ENCODE results near the gene TRMT2A.
A peak's percentile ranks its signal among the peaks of the same experiment; 100 is the strongest.

Gene TRMT2A, protein sequence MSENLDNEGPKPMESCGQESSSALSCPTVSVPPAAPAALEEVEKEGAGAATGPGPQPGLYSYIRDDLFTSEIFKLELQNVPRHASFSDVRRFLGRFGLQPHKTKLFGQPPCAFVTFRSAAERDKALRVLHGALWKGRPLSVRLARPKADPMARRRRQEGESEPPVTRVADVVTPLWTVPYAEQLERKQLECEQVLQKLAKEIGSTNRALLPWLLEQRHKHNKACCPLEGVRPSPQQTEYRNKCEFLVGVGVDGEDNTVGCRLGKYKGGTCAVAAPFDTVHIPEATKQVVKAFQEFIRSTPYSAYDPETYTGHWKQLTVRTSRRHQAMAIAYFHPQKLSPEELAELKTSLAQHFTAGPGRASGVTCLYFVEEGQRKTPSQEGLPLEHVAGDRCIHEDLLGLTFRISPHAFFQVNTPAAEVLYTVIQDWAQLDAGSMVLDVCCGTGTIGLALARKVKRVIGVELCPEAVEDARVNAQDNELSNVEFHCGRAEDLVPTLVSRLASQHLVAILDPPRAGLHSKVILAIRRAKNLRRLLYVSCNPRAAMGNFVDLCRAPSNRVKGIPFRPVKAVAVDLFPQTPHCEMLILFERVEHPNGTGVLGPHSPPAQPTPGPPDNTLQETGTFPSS

DNA sequence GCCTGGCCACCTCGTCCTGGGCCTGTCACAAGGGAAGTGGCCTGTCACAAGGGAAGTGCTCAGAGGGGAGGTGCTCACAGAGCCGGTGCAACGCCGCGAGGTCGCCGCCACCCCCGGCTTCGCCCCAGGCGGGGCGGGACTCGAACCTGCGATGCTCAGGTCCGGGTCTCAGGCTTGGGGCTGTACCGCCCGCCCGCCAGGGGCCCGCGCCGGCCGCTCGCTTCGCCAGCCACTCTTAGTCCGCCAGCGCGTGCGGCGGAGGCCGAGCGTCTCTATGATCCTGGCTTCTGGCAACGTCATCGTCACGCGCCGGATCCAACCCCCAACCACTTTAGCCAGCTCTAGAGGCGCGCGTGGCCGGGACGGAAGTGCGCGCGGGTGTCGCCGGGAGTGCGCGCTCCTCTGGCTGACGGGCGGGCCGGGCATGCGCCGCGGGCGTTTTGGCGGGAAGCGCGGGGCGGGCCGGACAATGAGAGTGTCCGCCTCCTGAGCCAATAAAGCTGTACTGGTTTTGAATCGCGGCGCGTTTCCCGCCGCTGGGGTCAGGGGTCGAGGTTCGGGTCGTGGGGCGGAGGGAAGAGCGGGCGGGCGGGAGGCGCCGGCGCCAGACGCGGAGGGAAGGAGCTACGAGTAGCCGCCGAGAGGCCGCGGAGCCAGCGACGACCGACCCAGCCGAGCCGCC, at the start of gene TRMT2A:
TRMT2A (minus strand) TSS at position 276 of the 682 bp plus-strand sequence. CDS start 320 bp downstream, outside the sequence.
- Histone ChIP-seq H2AFZ (ENCODE audit: low read length) (no peak within 1 kb of the TSS), H3K9ac (ENCODE audit: low read length) (peak within 1 kb of the TSS; percentile 99), H3K9me3 (ENCODE audit: low read length) (no peaks in the 10 kb centered on the region), H3K9me2 (ENCODE audit: low read depth, low read length) (no peaks in the 10 kb centered on the region), H3F3A (ENCODE audit: insufficient read depth, low read length) (no peaks in the 10 kb centered on the region), H3K4me3 (ENCODE audit: low read depth, low read length, poor library complexity, severe bottlenecking) (peak within 1 kb of the TSS; percentile 96), H3K36me3 (ENCODE audit: insufficient read depth, low read length) (peaks cover 85% of the 10 kb centered on the region), H3K27ac (ENCODE audit: low read depth, low read length, poor library complexity, severe bottlenecking) (peak within 1 kb of the TSS; percentile 60), H3K4me1 (ENCODE audit: insufficient read depth, low read length, severe bottlenecking) (peaks cover 40% of the 10 kb centered on the region), H3K4me2 (ENCODE audit: low read length) (peak within 1 kb of the TSS; percentile 98), H3K79me2 (ENCODE audit: insufficient read depth, low read length) (peaks cover 49% of the 10 kb centered on the region), H4K20me1 (ENCODE audit: insufficient read depth, low read length) (no peaks in the 10 kb centered on the region), H3K27me3 (ENCODE audit: insufficient read depth, low read length) (no peaks in the 10 kb centered on the region)
- TF ChIP-seq EZH2 (IDR thresholded peaks at IDR 0.05; ENCODE audit: borderline replicate concordance, low read length) (no peak), CTCF (IDR thresholded peaks at IDR 0.05; ENCODE audit: low read length) (peak; percentile 23; the same call in 1 of the 2 replicates)

DNA sequence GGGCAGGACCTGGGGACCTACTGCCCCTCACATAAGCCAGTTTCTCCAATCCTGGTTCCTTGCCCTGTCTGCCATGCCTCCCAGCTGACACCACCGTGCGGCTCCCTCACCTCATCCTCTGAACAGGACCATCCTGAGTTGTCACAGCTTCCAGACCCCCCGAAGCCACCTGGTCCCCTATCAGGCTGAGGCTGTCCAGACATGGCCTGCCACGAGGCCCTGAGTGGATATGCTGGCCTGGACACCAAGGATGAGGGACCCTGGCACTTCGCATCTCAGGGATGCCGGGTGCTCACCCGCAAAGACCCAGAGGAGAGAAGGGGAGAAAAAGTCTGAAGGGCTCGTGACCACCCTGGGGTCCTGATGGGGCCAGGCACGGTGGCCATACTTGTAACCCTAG, 49.7 kb upstream of the TRMT2A start:
- no peak overlapping the region for H3K4me2 ChIP-seq (ENCODE audit: low read length)
- no peak overlapping the region for H3K27ac ChIP-seq (ENCODE audit: low read depth, low read length, poor library complexity, severe bottlenecking)
- no peaks in the 10 kb centered on the region for H3K4me1 ChIP-seq (ENCODE audit: insufficient read depth, low read length, severe bottlenecking)
- H3K9me2 ChIP-seq (ENCODE audit: low read depth, low read length): no peaks in the 10 kb centered on the region
- no peaks in the 10 kb centered on the region for H3K79me2 ChIP-seq (ENCODE audit: insufficient read depth, low read length)
- H3K4me3 ChIP-seq (ENCODE audit: low read depth, low read length, poor library complexity, severe bottlenecking): no peak overlapping the region
- no peaks in the 10 kb centered on the region for H3K9me3 ChIP-seq (ENCODE audit: low read length)
- no peak overlapping the region for H3K9ac ChIP-seq (ENCODE audit: low read length)
- H2AFZ ChIP-seq (ENCODE audit: low read length): no peak overlapping the region
- H3K27me3 ChIP-seq (ENCODE audit: insufficient read depth, low read length): 0 out of 2 replicates have a peak, but pooled peaks cover 5% of the 10 kb centered on the region
- H3K36me3 ChIP-seq (ENCODE audit: insufficient read depth, low read length): no peaks in the 10 kb centered on the region
- no peaks in the 10 kb centered on the region for H4K20me1 ChIP-seq (ENCODE audit: insufficient read depth, low read length)
- no peaks in the 10 kb centered on the region for H3F3A ChIP-seq (ENCODE audit: insufficient read depth, low read length)
- TF ChIP-seq EZH2 (IDR thresholded peaks at IDR 0.05; ENCODE audit: borderline replicate concordance, low read length) (no peak), CTCF (IDR thresholded peaks at IDR 0.05; ENCODE audit: low read length) (no peak)

DNA sequence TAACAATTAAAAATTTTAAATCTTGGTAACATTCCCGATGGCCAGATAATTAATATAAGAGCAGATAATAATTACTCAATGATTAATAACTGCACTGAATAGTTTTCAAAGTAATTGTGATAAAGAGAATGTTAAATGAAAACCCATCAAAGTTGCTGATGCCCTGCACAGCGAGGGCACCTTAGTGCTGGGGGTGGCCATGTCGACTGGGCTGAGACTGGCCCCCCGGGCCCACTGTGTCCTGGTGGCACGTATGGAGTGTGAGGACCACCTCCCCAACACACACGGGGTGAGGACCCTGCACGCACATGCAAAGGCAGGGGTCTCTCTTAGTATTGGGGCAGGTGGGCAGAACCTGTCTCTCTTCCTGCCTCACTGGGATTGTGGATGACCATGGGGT, 48.9 kb upstream of the TRMT2A start:
- TF ChIP-seq CTCF (IDR thresholded peaks at IDR 0.05; ENCODE audit: low read length) (no peak), EZH2 (IDR thresholded peaks at IDR 0.05; ENCODE audit: borderline replicate concordance, low read length) (no peak)
- Histone ChIP-seq H2AFZ (ENCODE audit: low read length) (no peak overlapping the region), H3K9me2 (ENCODE audit: low read depth, low read length) (no peaks in the 10 kb centered on the region), H3K36me3 (ENCODE audit: insufficient read depth, low read length) (no peaks in the 10 kb centered on the region), H3K9ac (ENCODE audit: low read length) (no peak overlapping the region), H3K27me3 (ENCODE audit: insufficient read depth, low read length) (no peaks in the 10 kb centered on the region), H4K20me1 (ENCODE audit: insufficient read depth, low read length) (no peaks in the 10 kb centered on the region), H3F3A (ENCODE audit: insufficient read depth, low read length) (no peaks in the 10 kb centered on the region), H3K27ac (ENCODE audit: low read depth, low read length, poor library complexity, severe bottlenecking) (no peak overlapping the region), H3K79me2 (ENCODE audit: insufficient read depth, low read length) (no peaks in the 10 kb centered on the region), H3K9me3 (ENCODE audit: low read length) (no peaks in the 10 kb centered on the region), H3K4me1 (ENCODE audit: insufficient read depth, low read length, severe bottlenecking) (no peaks in the 10 kb centered on the region), H3K4me3 (ENCODE audit: low read depth, low read length, poor library complexity, severe bottlenecking) (no peak overlapping the region), H3K4me2 (ENCODE audit: low read length) (no peak overlapping the region)

Measured in OCI-LY1 (cell line).